Stimulated activated CD8-positive, alpha-beta memory T cell treated with anti-CD3 and anti-CD28 coated beads, Interleukin-7, amount 100 ng/mL, for 24 hours (primary cell): Measurements from ENCODE around the gene CCDC167.
"Not testable (repeated sequence)": the region's sequence is repeated elsewhere in the genome, so short reads cannot be mapped to it uniquely, and the experiment has no call there.

Experiments
- DNase-seq: peaks from one replicate; pipeline ENCODE4 v3.0.0-alpha.2; 2020; ENCODE audit warnings: low read depth

The CCDC167 gene

GRCh38 chr6:37507690-37508421 is 8.2 kb upstream of the CCDC167 start:
- DNase-seq: no peak

- DNase-seq: no peak
Measured at GRCh38 chr6:37507077-37507476, 7.4 kb upstream of the CCDC167 start.

GRCh38 chr6:37506479-37506878 is 6.8 kb upstream of the CCDC167 start:
- no peak for DNase-seq

- no peak for DNase-seq
Measured at GRCh38 chr6:37504024-37504423, 4.3 kb upstream of the CCDC167 start.

DNA sequence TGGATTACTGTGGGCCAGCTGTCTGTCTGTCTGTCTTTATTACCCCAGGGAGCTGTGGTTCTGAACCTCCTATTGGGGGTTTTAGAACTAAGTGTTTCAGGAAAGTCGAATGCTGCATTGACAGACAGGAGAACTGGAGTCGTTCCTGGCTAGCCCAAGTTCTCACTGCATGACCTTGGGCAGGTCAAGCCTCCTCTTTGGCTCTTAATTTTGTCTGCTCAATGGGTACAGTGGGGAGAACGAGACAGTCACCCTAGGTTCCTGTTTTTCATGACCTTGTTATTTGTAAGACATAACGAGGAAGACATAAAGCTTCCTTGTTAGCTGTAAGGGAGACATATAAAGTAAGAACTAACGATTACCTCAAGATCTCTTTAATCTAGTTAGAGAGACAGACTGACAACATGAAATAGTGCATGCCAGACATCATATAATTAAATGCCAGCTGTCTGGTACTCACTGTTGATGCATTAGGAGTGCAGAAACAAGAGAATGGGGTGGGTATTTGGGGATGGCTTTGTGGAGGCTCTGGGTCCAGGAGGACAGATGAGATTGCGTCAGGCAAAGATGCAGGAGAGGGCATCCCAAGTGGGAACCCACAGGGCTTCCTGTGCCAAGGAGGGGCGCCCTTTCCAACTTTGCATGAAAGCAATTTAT is 3.7 kb upstream of the CCDC167 start:
- no peak for DNase-seq

- DNase-seq: no peak
Measured at GRCh38 chr6:37502703-37503291, 3.1 kb upstream of the CCDC167 start.

DNA sequence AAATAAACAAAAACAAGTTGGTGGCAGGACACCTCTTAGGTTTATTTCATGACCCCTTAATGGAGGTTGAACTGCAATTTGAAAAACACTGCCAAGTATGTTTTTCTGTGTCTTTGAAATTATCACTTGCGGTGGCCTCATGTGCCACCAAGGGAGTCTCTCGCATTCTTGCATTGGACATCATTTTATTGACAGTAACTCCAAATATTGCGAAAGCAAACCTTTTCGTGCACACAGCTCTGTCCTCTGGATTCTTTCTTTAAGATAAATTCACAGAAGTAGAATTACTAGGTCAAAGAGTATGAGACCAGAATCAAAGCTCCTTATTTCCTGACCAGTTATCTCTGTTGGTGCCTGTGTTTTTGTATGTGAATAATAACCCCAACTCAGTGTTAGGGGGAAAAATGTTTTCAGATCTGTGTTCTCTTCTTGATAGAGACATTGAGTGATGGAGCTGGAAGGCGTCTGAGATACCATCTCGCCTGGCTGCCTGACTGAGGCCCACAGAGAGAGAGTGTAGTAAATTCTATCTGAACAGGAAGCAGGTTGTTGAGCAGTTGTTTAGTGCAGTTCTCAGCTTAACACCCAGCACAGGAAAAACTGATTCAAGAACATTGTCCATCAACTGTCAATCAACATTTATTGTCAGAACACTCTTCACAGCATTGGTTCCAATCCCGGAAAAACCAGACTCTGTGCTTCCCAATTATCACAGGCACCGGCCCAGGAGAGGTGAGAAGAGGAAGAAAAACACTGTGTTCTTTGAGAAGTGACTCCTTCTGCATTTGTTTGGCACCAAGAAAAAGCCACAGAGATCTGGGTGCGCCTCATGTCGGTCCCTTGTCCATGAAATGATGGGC is 2.2 kb upstream of the CCDC167 start:
- DNase-seq: no peak

DNA sequence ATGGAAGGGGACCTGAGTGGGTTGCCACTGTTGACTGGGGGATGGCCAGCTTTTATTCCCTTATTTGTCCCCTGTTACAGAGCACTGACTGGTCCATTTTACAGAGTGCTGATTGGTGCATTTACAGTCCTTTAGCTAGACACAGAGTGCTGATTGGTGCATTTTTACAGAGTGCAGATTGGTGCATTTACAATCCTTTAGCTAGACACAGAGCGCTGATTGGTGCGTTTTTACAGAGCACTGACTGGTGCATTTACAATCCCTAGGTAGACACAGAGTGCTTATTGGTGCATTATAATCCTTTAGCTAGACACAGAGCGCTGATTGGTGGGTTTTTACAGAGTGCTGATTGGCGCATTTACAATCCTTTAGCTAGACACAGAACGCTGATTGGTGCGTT is 1.2 kb upstream of the CCDC167 start:
- DNase-seq: not testable (repeated sequence)

GRCh38 chr6:37500294-37500608 is 558 bp upstream of the CCDC167 start:
- no peak for DNase-seq

DNA sequence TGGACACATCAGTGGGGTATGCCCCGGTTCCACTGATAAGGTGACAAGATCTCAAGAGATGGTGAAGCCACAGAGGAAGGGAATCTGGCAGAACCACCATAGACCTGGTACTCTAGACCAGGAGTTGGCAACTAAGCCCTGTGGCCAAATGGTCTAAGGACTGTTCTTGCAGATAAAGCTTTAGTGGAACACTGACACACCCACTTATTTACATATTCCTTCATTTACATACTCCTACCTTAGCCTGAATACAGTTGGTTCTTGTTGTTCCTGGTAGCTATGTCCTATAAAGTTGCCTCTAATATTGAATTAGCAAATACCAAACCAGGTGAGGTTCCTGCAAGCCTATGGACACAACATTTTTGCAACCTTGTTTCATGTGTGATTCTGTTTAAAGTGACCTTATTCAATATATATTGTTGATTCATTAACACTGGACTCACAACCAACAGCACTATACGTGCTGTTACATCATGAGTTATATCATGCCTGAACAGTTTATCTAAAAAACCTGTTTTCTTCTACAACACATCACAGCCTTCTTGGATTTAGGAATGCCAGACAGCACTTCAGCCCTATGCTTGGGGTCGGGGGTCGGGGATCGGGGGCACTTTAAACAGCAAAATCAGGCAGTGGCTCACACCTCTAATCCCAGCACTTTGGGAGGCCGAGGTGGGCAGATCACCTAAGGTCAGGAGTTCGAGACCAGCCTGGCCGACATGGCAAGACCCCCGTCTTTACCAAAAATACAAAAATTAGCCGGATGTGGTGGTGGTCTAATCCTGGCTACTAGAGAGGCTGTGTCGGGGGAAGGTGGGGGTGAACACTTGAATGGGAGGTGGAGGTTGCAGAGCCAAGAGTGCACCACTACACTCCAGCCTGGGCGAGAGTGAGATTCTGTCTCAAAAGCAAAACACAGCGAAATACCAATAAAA is 2.5 kb downstream of the CCDC167 start:
- DNase-seq: no peak

DNA sequence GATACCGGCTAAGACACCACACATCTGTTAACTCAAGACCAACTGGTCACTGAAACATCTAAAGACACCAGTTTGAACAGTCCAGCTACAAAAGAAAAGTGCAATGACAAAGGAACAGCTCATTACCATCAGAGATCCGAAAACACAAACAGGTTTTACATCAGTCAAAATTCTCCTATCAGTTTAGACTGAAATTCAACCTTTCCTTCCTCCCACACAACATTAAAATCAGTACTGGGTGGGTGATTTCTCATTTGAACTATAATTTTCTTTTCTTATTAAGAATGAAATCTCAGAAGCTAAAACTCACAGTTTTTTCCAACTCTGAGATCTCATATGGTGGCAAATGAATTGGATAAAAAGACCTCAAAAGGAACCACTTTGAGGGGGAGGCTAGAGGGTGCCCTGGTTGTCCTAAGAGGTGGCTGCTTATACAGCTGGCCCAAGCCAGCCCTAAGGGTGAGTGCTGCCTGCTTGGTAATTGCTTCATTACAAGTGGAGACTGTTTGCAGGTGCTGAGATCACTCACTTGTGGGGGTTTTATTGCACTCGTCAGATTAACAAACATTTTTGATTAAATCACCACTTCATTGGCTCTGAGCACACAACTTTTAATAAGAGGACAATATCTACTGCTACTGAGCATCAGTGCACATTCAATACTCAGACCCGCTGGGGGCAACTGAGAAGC is 4.3 kb downstream of the CCDC167 start:
- no peak for DNase-seq

DNA sequence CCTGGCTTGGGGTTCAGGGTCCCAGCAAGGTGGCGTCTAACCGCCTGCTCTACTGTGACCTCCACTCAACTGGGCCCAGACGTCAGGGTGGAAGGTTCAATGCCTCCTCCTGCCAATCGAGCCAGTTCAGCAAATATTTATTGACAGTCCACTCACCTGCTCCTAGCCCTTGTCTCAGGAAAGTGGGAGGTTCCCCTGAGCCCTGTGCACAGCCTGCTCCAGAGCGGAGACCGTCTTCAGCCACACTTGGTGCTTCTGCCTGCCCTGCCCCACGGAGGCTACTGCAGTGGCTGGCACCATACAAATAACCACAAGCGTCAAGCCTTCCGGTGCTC is 6.1 kb downstream of the CCDC167 start:
- no peak for DNase-seq

GRCh38 chr6:37492991-37493660 is 6.6 kb downstream of the CCDC167 start:
- no peak for DNase-seq

- no peak for DNase-seq
Measured at GRCh38 chr6:37492236-37492972, 7.3 kb downstream of the CCDC167 start.

DNA sequence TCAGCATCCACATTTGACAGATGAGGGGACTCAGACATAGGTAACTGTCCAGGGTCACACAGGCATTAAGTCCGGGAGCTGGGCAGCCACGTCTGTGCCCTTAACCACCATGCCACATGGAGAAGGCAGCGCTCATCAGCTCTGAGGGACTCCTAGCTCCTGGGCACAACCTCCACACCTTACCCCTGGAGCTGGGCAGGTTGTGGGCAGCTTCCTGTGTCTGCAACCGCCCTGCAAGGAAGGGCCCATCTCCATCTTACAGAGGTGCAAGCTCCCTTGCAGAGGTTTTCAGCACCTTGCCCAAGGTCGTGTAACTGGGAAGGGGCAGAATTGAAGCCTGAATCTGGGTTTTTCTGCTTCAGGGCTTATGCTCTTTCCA is 7.9 kb downstream of the CCDC167 start:
- DNase-seq: no peak

DNA sequence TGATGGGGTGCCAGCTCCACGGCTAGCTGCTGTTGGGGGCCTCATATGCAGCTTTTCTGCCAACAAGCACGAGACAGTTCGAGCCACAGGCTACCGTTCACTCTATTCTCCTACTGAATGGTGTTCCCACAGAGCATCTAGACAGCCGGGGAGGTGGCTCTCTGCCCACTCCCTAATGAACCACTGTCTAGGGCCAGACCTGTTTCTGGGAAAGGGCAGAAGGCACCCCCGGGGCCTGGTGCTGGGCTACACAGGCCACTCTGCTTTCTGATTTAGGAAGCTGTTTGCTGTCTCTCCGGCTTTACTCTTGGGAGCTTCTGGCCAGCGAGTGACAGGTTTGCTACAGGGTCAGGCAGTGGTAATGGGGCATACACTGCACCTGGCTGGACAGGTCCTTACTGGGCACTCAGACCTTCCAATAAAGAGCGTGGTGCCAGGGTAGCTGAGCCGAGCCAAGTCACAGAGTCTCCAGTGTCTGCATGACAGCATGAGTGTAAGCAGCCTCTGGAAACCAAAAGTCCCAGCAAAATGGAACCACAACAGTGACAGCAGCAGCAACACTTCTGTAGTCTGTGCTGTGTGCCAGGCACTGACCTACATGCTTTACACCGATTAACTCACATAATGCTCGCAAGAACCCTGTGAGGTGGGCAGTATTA is 8.4 kb downstream of the CCDC167 start:
- DNase-seq: no peak

- no peak for DNase-seq
Measured at GRCh38 chr6:37490536-37491170, 9.0 kb downstream of the CCDC167 start.

GRCh38 chr6:37489697-37490336 is 9.9 kb downstream of the CCDC167 start:
- no peak for DNase-seq
